ENCODE results near the gene GATA6. TPM values are rescaled to one million over a fixed set of nuclear protein-coding genes. Genes with fewer than 3 reads are reported as not detected.

The GATA6 gene
- total and polyA plus RNA-seq, 9 donors: 30.2 to 221 (median 129) TPM

- intact Hi-C loops (cut with DNase I): no loop called here
- 50 to 64% (median 56%) methylated on average over 6 of the region's 6 CpGs for WGBS, 3 donors
These were observed 29.6 kb downstream of the GATA6 start for GRCh38 chr18:22199005-22199404.

GRCh38 chr18:22200611-22201225 is 31.3 kb downstream of the GATA6 start:
- no peak for DNase-seq
- Histone ChIP-seq H3K27me3 (no peaks in the 10 kb centered on the region), H3K27ac (no peak overlapping the region), H3K9me3 (no peaks in the 10 kb centered on the region), H3K36me3 (no peaks in the 10 kb centered on the region), H3K4me3 (no peak overlapping the region), H3K4me1 (ENCODE audit: insufficient read depth) (peaks cover 8% of the 10 kb centered on the region)
- TF ChIP-seq CTCF (IDR thresholded peaks at IDR 0.05): no peak
- TF ChIP-seq EP300 (IDR thresholded peaks at IDR 0.05): no peak
- no peak for TF ChIP-seq POLR2A (IDR thresholded peaks at IDR 0.05)
- 78 to 86% (median 80%) methylated on average over 32 of the region's 32 CpGs for WGBS, 3 donors
- intact Hi-C loops (cut with DNase I): no loop called here

More at GRCh38 chr18:22199005-22199404, 29.6 kb downstream of the GATA6 start:
- no peak for DNase-seq
- peaks cover 12% of the 10 kb centered on the region for H3K4me1 ChIP-seq (ENCODE audit: insufficient read depth)
- no peaks in the 10 kb centered on the region for H3K27me3 ChIP-seq
- TF ChIP-seq POLR2A (IDR thresholded peaks at IDR 0.05): no peak
- no peak for TF ChIP-seq EP300 (IDR thresholded peaks at IDR 0.05)
- TF ChIP-seq CTCF (IDR thresholded peaks at IDR 0.05): no peak
- no peak overlapping the region for H3K4me3 ChIP-seq
- H3K36me3 ChIP-seq: no peaks in the 10 kb centered on the region
- H3K9me3 ChIP-seq: no peaks in the 10 kb centered on the region
- no peak overlapping the region for H3K27ac ChIP-seq

GRCh38 chr18:22203035-22203434 is 33.6 kb downstream of the GATA6 start:
- no peaks in the 10 kb centered on the region for H3K36me3 ChIP-seq
- no peak for DNase-seq
- no peak for TF ChIP-seq CTCF (IDR thresholded peaks at IDR 0.05)
- no peak for TF ChIP-seq EP300 (IDR thresholded peaks at IDR 0.05)
- TF ChIP-seq POLR2A (IDR thresholded peaks at IDR 0.05): no peak
- H3K27me3 ChIP-seq: no peaks in the 10 kb centered on the region
- no peaks in the 10 kb centered on the region for H3K9me3 ChIP-seq
- WGBS, 3 donors: 29 to 47% (median 33%) methylated on average over 1 of the region's 1 CpG
- H3K27ac ChIP-seq: no peak overlapping the region
- intact Hi-C loops (cut with DNase I): no loop called here
- H3K4me3 ChIP-seq: no peak overlapping the region
- peaks cover 13% of the 10 kb centered on the region for H3K4me1 ChIP-seq (ENCODE audit: insufficient read depth)

- WGBS, 3 donors: 62 to 72% (median 71%) methylated on average over 3 of the region's 3 CpGs
- H3K27me3 ChIP-seq: no peaks in the 10 kb centered on the region
- intact Hi-C loops (cut with DNase I): no loop called here
- H3K36me3 ChIP-seq: no peaks in the 10 kb centered on the region
- peaks cover 13% of the 10 kb centered on the region for H3K4me1 ChIP-seq (ENCODE audit: insufficient read depth)
- H3K4me3 ChIP-seq: no peak overlapping the region
- H3K27ac ChIP-seq: no peak overlapping the region
- H3K9me3 ChIP-seq: no peaks in the 10 kb centered on the region
- TF ChIP-seq CTCF (IDR thresholded peaks at IDR 0.05) (no peak), EP300 (IDR thresholded peaks at IDR 0.05) (no peak), POLR2A (IDR thresholded peaks at IDR 0.05) (no peak)
- no peak for DNase-seq
These were observed 34.3 kb downstream of the GATA6 start for GRCh38 chr18:22203536-22204213.

Data from ovary (tissue), 9 donors.